GM23338 (cell line): ENCODE measurements around the gene SLC6A3. TPM values are rescaled to one million over a fixed set of nuclear protein-coding genes. Genes with fewer than 3 reads are reported as not detected.

Source experiments
- ATAC-seq: fragments of 200-7000 bp; cut with Tn5 transposase; 3 replicates; pipeline ENCODE4 v1.9.1; 2020
- DNase-seq: peaks from one replicate; pipeline ENCODE4 v3.0.0-alpha.2; 2015; ENCODE audit warnings: low spot score
- H2AFZ ChIP-seq: fragments of 200-600 bp; sonication (generic); 2 replicates; pipeline ENCODE4 v1.8.0; 2016; ENCODE audit warnings: antibody characterized with exemption, mild to moderate bottlenecking, moderate library complexity
- H3F3A ChIP-seq: fragments of 200-600 bp; sonication (generic); replicated peaks from 2 replicates; pipeline ENCODE4 v1.8.0; 2017; ENCODE audit warnings: antibody characterized with exemption, mixed run types, low read depth
- H3K27ac ChIP-seq: fragments of 200-600 bp; sonication (generic); 2 replicates; pipeline ENCODE4 v1.6.1; 2016; ENCODE audit warnings: low read depth
- H3K27me3 ChIP-seq: fragments of 200-600 bp; sonication (generic); 2 replicates; pipeline ENCODE4 v1.8.0; 2016; ENCODE audit warnings: mild to moderate bottlenecking, mixed run types, moderate library complexity; ENCODE audit not compliant: insufficient read depth
- H3K36me3 ChIP-seq: fragments of 200-600 bp; sonication (generic); 2 replicates; pipeline ENCODE4 v1.8.0; 2016; ENCODE audit warnings: mild to moderate bottlenecking; ENCODE audit not compliant: insufficient read depth
- H3K4me1 ChIP-seq: fragments of 200-600 bp; sonication (generic); 2 replicates; pipeline ENCODE4 v1.8.0; 2016; ENCODE audit warnings: mild to moderate bottlenecking, moderate library complexity; ENCODE audit not compliant: insufficient read depth
- H3K4me2 ChIP-seq: fragments of 200-600 bp; sonication (generic); 2 replicates; pipeline ENCODE4 v1.7.1; 2017; ENCODE audit warnings: mixed run types
- H3K4me3 ChIP-seq: fragments of 200-600 bp; sonication (generic); 2 replicates; pipeline ENCODE4 v1.6.1; 2016; ENCODE audit warnings: mixed run types
- H3K79me2 ChIP-seq: fragments of 200-600 bp; sonication (generic); replicated peaks from 2 replicates; pipeline ENCODE4 v1.8.0; 2017; ENCODE audit warnings: mild to moderate bottlenecking; ENCODE audit not compliant: insufficient read depth
- H3K9me2 ChIP-seq: fragments of 200-600 bp; sonication (generic); 2 replicates; pipeline ENCODE4 v1.8.0; 2017; ENCODE audit not compliant: insufficient read depth
- H4K20me1 ChIP-seq: fragments of 200-600 bp; sonication (generic); replicated peaks from 2 replicates; pipeline ENCODE4 v1.8.0; 2017; ENCODE audit warnings: mild to moderate bottlenecking; ENCODE audit not compliant: insufficient read depth
- H3K27ac Mint-ChIP-seq: 2 replicates; pipeline ENCODE4 v1.8.0; 2020; ENCODE audit warnings: inconsistent platforms, mild to moderate bottlenecking, moderate library complexity, mixed read lengths
- H3K27me3 Mint-ChIP-seq: 3 replicates; pipeline ENCODE4 v1.8.0; 2022; ENCODE audit warnings: low read depth, mild to moderate bottlenecking, moderate library complexity, mixed read lengths, inconsistent platforms; ENCODE audit not compliant: insufficient read depth, poor library complexity
- H3K36me3 Mint-ChIP-seq: 3 replicates; pipeline ENCODE4 v1.8.0; 2021; ENCODE audit warnings: low read depth, mild to moderate bottlenecking, inconsistent platforms, moderate library complexity, mixed read lengths
- H3K4me1 Mint-ChIP-seq: 3 replicates; pipeline ENCODE4 v1.8.0; 2020; ENCODE audit warnings: mild to moderate bottlenecking, inconsistent platforms, mixed read lengths
- H3K4me3 Mint-ChIP-seq: 3 replicates; pipeline ENCODE4 v1.8.0; 2021; ENCODE audit warnings: moderate library complexity, mild to moderate bottlenecking, inconsistent platforms, mixed read lengths
- H3K9me3 Mint-ChIP-seq: 3 replicates; pipeline ENCODE4 v1.8.0; 2020; ENCODE audit warnings: moderate library complexity, mild to moderate bottlenecking, inconsistent platforms, mixed read lengths
- CREB1 ChIP-seq: fragments of 250-450 bp; sonication (Bioruptor Pico); IDR thresholded peaks from 2 replicates; pipeline ENCODE4 v1.5.0; 2020; ENCODE audit warnings: low read depth, mild to moderate bottlenecking, moderate library complexity
- EZH2phosphoT487 ChIP-seq: fragments of 200-600 bp; sonication (generic); IDR thresholded peaks from one replicate; pipeline ENCODE4 v1.8.1; 2018; ENCODE audit warnings: antibody characterized with exemption; ENCODE audit not compliant: unreplicated experiment
- JUNB ChIP-seq: IDR thresholded peaks from one replicate; pipeline ENCODE4 v1.6.1; 2016; ENCODE audit warnings: antibody characterized with exemption; ENCODE audit not compliant: unreplicated experiment
- NANOG ChIP-seq: IDR thresholded peaks from 2 replicates; pipeline ENCODE4 v1.6.1; 2016; ENCODE audit warnings: antibody characterized with exemption, borderline replicate concordance
- STAT1 ChIP-seq: IDR thresholded peaks from one replicate; pipeline ENCODE4 v1.6.1; 2016; ENCODE audit warnings: antibody characterized with exemption; ENCODE audit not compliant: unreplicated experiment
- ZNF114 ChIP-seq: fragments of 250-450 bp; sonication (Bioruptor Pico); IDR thresholded peaks from 2 replicates; pipeline ENCODE4 v1.5.0; 2020; ENCODE audit warnings: mild to moderate bottlenecking, moderate library complexity
- ZNF331 ChIP-seq: fragments of 250-450 bp; sonication (Bioruptor Pico); IDR thresholded peaks from 2 replicates; pipeline ENCODE4 v1.5.0; 2020; ENCODE audit warnings: low read depth, mild to moderate bottlenecking, moderate library complexity
- polyA plus RNA-seq: library from polyadenylated mRNA; unstranded; fragments of >200 nt; fragmentation: Nextera tagmentation; extraction: Ambion mirVana; gene quantifications from 2 replicates; pipeline ENCODE4 v1.2.1, GENCODE V29; 2016
- total RNA-seq: library from RNA; depleted of rRNA; stranded (reverse); fragments of >200 nt; shearing (Covaris generic); gene quantifications from 2 replicates; pipeline ENCODE4 v1.2.3, GENCODE V29; 2014
- TF ChIP-seq, protein P1 (sequence below): fragments of 250-450 bp; sonication (Bioruptor Pico); IDR thresholded peaks from 2 replicates; pipeline ENCODE4 v1.5.0; 2020; ENCODE audit warnings: mild to moderate bottlenecking, moderate library complexity
- TF ChIP-seq, protein P2 (sequence below): IDR thresholded peaks from 2 replicates; pipeline ENCODE4 v1.6.1; 2016; ENCODE audit warnings: antibody characterized with exemption
- TF ChIP-seq, protein P3 (sequence below): IDR thresholded peaks from one replicate; pipeline ENCODE4 v1.6.1; 2018; ENCODE audit warnings: antibody characterized with exemption; ENCODE audit not compliant: unreplicated experiment
- TF ChIP-seq, protein P4 (sequence below), 2 experiments: fragments of 200-600 bp in 1 of 2; sonication (generic) in 1 of 2; conservative IDR thresholded peaks; 2 replicates each; pipeline versions ENCODE4 v1.5.1 to v1.6.1; 2016 to 2017; ENCODE audit warnings: antibody characterized with exemption in 2 of 2, low read depth in 2 of 2, mild to moderate bottlenecking in 2 of 2, moderate library complexity in 1 of 2

The SLC6A3 gene
- total and polyA plus RNA-seq, 2 experiments from 2014 or later, result 0.76 to 1.0 TPM

DNA sequence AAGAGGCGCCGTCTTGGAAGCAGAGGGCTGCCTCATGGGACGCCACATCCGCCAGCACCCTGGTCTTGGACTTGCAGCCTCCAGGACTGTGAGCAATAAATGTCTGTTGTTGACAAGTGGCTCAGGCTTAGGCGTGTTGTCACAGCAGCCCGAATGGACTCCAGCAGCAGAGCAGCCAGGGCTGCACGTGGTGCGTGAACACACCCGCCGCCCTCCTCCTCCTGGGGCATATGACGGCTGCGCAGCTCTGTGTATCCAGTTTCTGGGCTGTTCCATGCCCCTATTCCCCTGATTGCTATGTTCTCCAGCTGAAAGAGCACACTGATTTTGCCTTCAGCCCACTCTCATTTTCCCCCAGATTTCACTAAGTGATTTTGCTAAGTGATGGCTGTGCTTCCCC is 64.3 kb downstream of the SLC6A3 start (continued):
- TF ChIP-seq, protein P1, sequence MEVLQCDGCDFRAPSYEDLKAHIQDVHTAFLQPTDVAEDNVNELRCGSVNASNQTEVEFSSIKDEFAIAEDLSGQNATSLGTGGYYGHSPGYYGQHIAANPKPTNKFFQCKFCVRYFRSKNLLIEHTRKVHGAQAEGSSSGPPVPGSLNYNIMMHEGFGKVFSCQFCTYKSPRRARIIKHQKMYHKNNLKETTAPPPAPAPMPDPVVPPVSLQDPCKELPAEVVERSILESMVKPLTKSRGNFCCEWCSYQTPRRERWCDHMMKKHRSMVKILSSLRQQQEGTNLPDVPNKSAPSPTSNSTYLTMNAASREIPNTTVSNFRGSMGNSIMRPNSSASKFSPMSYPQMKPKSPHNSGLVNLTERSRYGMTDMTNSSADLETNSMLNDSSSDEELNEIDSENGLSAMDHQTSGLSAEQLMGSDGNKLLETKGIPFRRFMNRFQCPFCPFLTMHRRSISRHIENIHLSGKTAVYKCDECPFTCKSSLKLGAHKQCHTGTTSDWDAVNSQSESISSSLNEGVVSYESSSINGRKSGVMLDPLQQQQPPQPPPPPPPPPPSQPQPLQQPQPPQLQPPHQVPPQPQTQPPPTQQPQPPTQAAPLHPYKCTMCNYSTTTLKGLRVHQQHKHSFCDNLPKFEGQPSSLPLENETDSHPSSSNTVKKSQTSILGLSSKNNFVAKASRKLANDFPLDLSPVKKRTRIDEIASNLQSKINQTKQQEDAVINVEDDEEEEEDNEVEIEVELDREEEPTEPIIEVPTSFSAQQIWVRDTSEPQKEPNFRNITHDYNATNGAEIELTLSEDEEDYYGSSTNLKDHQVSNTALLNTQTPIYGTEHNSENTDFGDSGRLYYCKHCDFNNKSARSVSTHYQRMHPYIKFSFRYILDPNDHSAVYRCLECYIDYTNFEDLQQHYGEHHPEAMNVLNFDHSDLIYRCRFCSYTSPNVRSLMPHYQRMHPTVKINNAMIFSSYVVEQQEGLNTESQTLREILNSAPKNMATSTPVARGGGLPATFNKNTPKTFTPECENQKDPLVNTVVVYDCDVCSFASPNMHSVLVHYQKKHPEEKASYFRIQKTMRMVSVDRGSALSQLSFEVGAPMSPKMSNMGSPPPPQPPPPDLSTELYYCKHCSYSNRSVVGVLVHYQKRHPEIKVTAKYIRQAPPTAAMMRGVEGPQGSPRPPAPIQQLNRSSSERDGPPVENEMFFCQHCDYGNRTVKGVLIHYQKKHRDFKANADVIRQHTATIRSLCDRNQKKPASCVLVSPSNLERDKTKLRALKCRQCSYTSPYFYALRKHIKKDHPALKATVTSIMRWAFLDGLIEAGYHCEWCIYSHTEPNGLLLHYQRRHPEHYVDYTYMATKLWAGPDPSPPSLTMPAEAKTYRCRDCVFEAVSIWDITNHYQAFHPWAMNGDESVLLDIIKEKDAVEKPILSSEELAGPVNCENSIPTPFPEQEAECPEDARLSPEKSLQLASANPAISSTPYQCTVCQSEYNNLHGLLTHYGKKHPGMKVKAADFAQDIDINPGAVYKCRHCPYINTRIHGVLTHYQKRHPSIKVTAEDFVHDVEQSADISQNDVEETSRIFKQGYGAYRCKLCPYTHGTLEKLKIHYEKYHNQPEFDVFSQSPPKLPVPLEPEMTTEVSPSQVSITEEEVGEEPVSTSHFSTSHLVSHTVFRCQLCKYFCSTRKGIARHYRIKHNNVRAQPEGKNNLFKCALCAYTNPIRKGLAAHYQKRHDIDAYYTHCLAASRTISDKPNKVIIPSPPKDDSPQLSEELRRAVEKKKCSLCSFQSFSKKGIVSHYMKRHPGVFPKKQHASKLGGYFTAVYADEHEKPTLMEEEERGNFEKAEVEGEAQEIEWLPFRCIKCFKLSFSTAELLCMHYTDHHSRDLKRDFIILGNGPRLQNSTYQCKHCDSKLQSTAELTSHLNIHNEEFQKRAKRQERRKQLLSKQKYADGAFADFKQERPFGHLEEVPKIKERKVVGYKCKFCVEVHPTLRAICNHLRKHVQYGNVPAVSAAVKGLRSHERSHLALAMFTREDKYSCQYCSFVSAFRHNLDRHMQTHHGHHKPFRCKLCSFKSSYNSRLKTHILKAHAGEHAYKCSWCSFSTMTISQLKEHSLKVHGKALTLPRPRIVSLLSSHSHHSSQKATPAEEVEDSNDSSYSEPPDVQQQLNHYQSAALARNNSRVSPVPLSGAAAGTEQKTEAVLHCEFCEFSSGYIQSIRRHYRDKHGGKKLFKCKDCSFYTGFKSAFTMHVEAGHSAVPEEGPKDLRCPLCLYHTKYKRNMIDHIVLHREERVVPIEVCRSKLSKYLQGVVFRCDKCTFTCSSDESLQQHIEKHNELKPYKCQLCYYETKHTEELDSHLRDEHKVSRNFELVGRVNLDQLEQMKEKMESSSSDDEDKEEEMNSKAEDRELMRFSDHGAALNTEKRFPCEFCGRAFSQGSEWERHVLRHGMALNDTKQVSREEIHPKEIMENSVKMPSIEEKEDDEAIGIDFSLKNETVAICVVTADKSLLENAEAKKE (CRISPR knock-in tag), result no peak
- no peak for TF ChIP-seq STAT1
- TF ChIP-seq ZNF331, result no peak
- TF ChIP-seq, protein P2, sequence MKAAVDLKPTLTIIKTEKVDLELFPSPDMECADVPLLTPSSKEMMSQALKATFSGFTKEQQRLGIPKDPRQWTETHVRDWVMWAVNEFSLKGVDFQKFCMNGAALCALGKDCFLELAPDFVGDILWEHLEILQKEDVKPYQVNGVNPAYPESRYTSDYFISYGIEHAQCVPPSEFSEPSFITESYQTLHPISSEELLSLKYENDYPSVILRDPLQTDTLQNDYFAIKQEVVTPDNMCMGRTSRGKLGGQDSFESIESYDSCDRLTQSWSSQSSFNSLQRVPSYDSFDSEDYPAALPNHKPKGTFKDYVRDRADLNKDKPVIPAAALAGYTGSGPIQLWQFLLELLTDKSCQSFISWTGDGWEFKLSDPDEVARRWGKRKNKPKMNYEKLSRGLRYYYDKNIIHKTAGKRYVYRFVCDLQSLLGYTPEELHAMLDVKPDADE, result no peak

DNA sequence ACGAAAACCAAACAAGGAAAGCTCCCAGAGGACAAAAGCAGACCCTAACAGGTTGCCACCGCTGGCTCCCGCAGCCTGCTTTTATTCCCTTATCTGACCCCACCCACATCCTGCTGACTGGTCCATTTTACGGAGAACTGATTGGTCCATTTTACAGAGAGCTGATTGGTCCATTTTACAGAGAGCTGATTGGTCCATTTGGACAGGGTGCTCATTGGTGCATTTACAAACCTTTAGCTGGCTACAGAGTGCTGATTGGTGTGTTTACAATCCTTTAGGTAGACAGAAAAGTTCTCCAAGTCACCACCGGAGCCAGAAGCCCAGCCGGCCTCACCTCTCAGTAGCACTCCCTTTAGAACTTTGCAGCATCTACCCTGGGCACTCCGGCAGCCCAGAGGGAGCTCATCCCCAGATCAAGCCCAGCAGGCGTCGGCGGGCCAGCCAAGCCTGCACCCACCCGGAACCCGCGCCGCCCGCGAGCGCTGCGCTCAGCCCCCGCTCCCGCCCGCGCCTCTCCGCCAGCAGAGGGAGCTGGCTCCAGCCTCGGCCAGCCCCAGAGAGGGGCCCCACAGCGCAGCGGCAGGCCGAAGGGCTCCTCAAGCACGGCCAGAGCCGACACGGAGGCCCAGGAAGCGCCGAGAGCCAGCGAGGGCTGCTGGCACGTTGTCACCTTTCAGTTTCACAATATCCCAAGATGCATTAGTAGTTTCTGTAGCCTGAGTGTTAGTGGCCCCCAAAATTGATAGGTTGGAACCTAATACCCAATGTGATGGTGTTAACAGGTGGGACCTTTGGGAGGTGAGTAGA is 65.0 kb downstream of the SLC6A3 start:
- H3K4me1 ChIP-seq, result peaks cover 5% of the 10 kb centered on the region; the same call in 1 of the 2 replicates
- H2AFZ ChIP-seq, result peak overlapping the region; percentile 90; the same call in 1 of the 2 replicates
- H3K79me2 ChIP-seq, result no peaks in the 10 kb centered on the region
- peak; percentile 84 for DNase-seq
- H3K4me3 ChIP-seq, result no peak overlapping the region
- Mint-ChIP-seq H3K4me1 (peaks cover 5% of the 10 kb centered on the region), H3K9me3 (peaks cover 15% of the 10 kb centered on the region; the same call in 2 of the 3 replicates), H3K27me3 (peaks cover 30% of the 10 kb centered on the region), H3K36me3 (0 out of 3 replicates have a peak, but pooled peaks cover 3% of the 10 kb centered on the region), H3K4me3 (0 out of 3 replicates have a peak overlapping the region, but pooled peaks have one; percentile 43), H3K27ac (no peak overlapping the region)
- H3K27me3 ChIP-seq, result 0 out of 2 replicates have a peak, but pooled peaks cover 2% of the 10 kb centered on the region
- peak; percentile 98 for ATAC-seq
- peak overlapping the region; percentile 73 for H3K4me2 ChIP-seq
- H3F3A ChIP-seq, result 0 out of 2 replicates have a peak, but pooled peaks cover 7% of the 10 kb centered on the region
- no peaks in the 10 kb centered on the region; the same call in 1 of the 2 replicates for H3K36me3 ChIP-seq
- no peaks in the 10 kb centered on the region for H3K9me2 ChIP-seq
- H4K20me1 ChIP-seq, result no peaks in the 10 kb centered on the region
- H3K27ac ChIP-seq, result no peak overlapping the region
- TF ChIP-seq NANOG (no peak), STAT1 (no peak), EZH2phosphoT487 (no peak), ZNF114 (CRISPR knock-in tag) (no peak), JUNB (no peak), ZNF331 (no peak), CREB1 (CRISPR knock-in tag) (no peak)
- TF ChIP-seq, protein P3, sequence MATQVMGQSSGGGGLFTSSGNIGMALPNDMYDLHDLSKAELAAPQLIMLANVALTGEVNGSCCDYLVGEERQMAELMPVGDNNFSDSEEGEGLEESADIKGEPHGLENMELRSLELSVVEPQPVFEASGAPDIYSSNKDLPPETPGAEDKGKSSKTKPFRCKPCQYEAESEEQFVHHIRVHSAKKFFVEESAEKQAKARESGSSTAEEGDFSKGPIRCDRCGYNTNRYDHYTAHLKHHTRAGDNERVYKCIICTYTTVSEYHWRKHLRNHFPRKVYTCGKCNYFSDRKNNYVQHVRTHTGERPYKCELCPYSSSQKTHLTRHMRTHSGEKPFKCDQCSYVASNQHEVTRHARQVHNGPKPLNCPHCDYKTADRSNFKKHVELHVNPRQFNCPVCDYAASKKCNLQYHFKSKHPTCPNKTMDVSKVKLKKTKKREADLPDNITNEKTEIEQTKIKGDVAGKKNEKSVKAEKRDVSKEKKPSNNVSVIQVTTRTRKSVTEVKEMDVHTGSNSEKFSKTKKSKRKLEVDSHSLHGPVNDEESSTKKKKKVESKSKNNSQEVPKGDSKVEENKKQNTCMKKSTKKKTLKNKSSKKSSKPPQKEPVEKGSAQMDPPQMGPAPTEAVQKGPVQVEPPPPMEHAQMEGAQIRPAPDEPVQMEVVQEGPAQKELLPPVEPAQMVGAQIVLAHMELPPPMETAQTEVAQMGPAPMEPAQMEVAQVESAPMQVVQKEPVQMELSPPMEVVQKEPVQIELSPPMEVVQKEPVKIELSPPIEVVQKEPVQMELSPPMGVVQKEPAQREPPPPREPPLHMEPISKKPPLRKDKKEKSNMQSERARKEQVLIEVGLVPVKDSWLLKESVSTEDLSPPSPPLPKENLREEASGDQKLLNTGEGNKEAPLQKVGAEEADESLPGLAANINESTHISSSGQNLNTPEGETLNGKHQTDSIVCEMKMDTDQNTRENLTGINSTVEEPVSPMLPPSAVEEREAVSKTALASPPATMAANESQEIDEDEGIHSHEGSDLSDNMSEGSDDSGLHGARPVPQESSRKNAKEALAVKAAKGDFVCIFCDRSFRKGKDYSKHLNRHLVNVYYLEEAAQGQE, result no peak
- TF ChIP-seq, protein P4, sequence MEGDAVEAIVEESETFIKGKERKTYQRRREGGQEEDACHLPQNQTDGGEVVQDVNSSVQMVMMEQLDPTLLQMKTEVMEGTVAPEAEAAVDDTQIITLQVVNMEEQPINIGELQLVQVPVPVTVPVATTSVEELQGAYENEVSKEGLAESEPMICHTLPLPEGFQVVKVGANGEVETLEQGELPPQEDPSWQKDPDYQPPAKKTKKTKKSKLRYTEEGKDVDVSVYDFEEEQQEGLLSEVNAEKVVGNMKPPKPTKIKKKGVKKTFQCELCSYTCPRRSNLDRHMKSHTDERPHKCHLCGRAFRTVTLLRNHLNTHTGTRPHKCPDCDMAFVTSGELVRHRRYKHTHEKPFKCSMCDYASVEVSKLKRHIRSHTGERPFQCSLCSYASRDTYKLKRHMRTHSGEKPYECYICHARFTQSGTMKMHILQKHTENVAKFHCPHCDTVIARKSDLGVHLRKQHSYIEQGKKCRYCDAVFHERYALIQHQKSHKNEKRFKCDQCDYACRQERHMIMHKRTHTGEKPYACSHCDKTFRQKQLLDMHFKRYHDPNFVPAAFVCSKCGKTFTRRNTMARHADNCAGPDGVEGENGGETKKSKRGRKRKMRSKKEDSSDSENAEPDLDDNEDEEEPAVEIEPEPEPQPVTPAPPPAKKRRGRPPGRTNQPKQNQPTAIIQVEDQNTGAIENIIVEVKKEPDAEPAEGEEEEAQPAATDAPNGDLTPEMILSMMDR (conservative IDR thresholded peaks at IDR 0.05; ENCODE audit: low read depth in 2 of 2), result peak; percentile 87 to 89
